ENCODE results near the gene THSD4. TPM values are rescaled to one million over a fixed set of nuclear protein-coding genes. Genes with fewer than 3 reads are reported as not detected.

THSD4 gene
- total RNA-seq, 1 experiment from 2014 or later: 24.2 TPM

GRCh38 chr15:71215126-71215894 lies 100.0 kb downstream of the THSD4 start:
- intact Hi-C loops (cut with micrococcal nuclease; ENCODE audit: unreplicated experiment): no loop called here
- Mint-ChIP-seq H3K4me3 (ENCODE audit: low read depth, unreplicated experiment) (no peak overlapping the region), H3K27ac (ENCODE audit: unreplicated experiment) (no peak overlapping the region), H3K4me1 (ENCODE audit: low read depth, unreplicated experiment) (no peaks in the 10 kb centered on the region), H3K36me3 (ENCODE audit: insufficient read depth, unreplicated experiment) (no peaks in the 10 kb centered on the region), H3K9me3 (ENCODE audit: low read depth, unreplicated experiment) (no peaks in the 10 kb centered on the region), H3K27me3 (ENCODE audit: unreplicated experiment) (no peaks in the 10 kb centered on the region)
- BruUV-seq (replicated peaks): no TSS peak
- no peak for TF ChIP-seq CTCF (IDR thresholded peaks at IDR 0.05; ENCODE audit: unreplicated experiment)
- CTCF ChIA-PET: no interaction called here
- DNase-seq: no peak

- H3K4me1 Mint-ChIP-seq (ENCODE audit: low read depth, unreplicated experiment): no peaks in the 10 kb centered on the region
- TF ChIP-seq CTCF (IDR thresholded peaks at IDR 0.05; ENCODE audit: unreplicated experiment): no peak
- H3K27me3 Mint-ChIP-seq (ENCODE audit: unreplicated experiment): no peaks in the 10 kb centered on the region
- intact Hi-C loops (cut with micrococcal nuclease; ENCODE audit: unreplicated experiment): no loop called here
- no peaks in the 10 kb centered on the region for H3K9me3 Mint-ChIP-seq (ENCODE audit: low read depth, unreplicated experiment)
- CTCF ChIA-PET: no interaction called here
- no peak overlapping the region for H3K4me3 Mint-ChIP-seq (ENCODE audit: low read depth, unreplicated experiment)
- H3K36me3 Mint-ChIP-seq (ENCODE audit: insufficient read depth, unreplicated experiment): no peaks in the 10 kb centered on the region
- H3K27ac Mint-ChIP-seq (ENCODE audit: unreplicated experiment): no peak overlapping the region
- no peak for DNase-seq
- no TSS peak for BruUV-seq (replicated peaks)
Observed at GRCh38 chr15:71218272-71218805, 103.1 kb downstream of the THSD4 start.

- intact Hi-C loops (cut with micrococcal nuclease; ENCODE audit: unreplicated experiment): no loop called here
- H3K27ac Mint-ChIP-seq (ENCODE audit: unreplicated experiment): no peak overlapping the region
- H3K4me1 Mint-ChIP-seq (ENCODE audit: low read depth, unreplicated experiment): no peaks in the 10 kb centered on the region
- no peaks in the 10 kb centered on the region for H3K9me3 Mint-ChIP-seq (ENCODE audit: low read depth, unreplicated experiment)
- CTCF ChIA-PET: no interaction called here
- H3K36me3 Mint-ChIP-seq (ENCODE audit: insufficient read depth, unreplicated experiment): no peaks in the 10 kb centered on the region
- no peaks in the 10 kb centered on the region for H3K27me3 Mint-ChIP-seq (ENCODE audit: unreplicated experiment)
- DNase-seq: no peak
- TF ChIP-seq CTCF (IDR thresholded peaks at IDR 0.05; ENCODE audit: unreplicated experiment): no peak
- H3K4me3 Mint-ChIP-seq (ENCODE audit: low read depth, unreplicated experiment): no peak overlapping the region
- no TSS peak for BruUV-seq (replicated peaks)
Observed at GRCh38 chr15:71219101-71219500, 103.8 kb downstream of the THSD4 start.

GRCh38 chr15:71219645-71220044 lies 104.4 kb downstream of the THSD4 start:
- intact Hi-C loops (cut with micrococcal nuclease; ENCODE audit: unreplicated experiment): no loop called here
- BruUV-seq (replicated peaks): no TSS peak
- H3K36me3 Mint-ChIP-seq (ENCODE audit: insufficient read depth, unreplicated experiment): no peaks in the 10 kb centered on the region
- H3K27ac Mint-ChIP-seq (ENCODE audit: unreplicated experiment): no peak overlapping the region
- no peak overlapping the region for H3K4me3 Mint-ChIP-seq (ENCODE audit: low read depth, unreplicated experiment)
- H3K27me3 Mint-ChIP-seq (ENCODE audit: unreplicated experiment): no peaks in the 10 kb centered on the region
- no peaks in the 10 kb centered on the region for H3K4me1 Mint-ChIP-seq (ENCODE audit: low read depth, unreplicated experiment)
- DNase-seq: no peak
- no peak for TF ChIP-seq CTCF (IDR thresholded peaks at IDR 0.05; ENCODE audit: unreplicated experiment)
- CTCF ChIA-PET: no interaction called here
- H3K9me3 Mint-ChIP-seq (ENCODE audit: low read depth, unreplicated experiment): no peaks in the 10 kb centered on the region
